PC-3 (cell line): ENCODE measurements around the gene ARIH2. TPM values are rescaled to one million over a fixed set of nuclear protein-coding genes. Genes with fewer than 3 reads are reported as not detected.

Source experiments
- ATAC-seq: fragments of 200-7000 bp; cut with Tn5 transposase; 2 replicates; pipeline ENCODE4 v1.9.1; 2020; ENCODE audit warnings: mild to moderate bottlenecking, moderate library complexity
- BruUV-seq: library from RNA; stranded (reverse); fragments of 400-500 nt; replicated peaks from 2 replicates; lab custom pipeline; 2021; lab: Mats Ljungman, UMichigan
- CTCF ChIA-PET: fragments of 300-600 bp; sonication (Branson Sonifier 250); formaldehyde crosslinking; loops from one replicate; lab custom pipeline; 2022; ENCODE audit warnings: antibody characterized with exemption; lab: Charles Lee
- POLR2A ChIA-PET: fragments of 300-600 bp; sonication (Branson Sonifier 250); formaldehyde crosslinking; loops from one replicate; lab custom pipeline; 2022; ENCODE audit warnings: antibody characterized with exemption; ENCODE audit not compliant: unreplicated experiment; lab: Charles Lee
- DNase-seq: peaks from one replicate; pipeline ENCODE4 v3.0.0-alpha.2; 2015
- H2AFZ ChIP-seq: fragments of 300-600 bp; sonication (generic); 2 replicates; pipeline ENCODE4 v1.6.0; 2016; ENCODE audit warnings: antibody characterized with exemption, low read length
- H3F3A ChIP-seq: fragments of 300-600 bp; sonication (generic); one replicate; pipeline ENCODE4 v1.6.0; 2017; ENCODE audit warnings: antibody characterized with exemption, low read length, control low read depth, mild to moderate bottlenecking; ENCODE audit not compliant: unreplicated experiment
- H3K27ac ChIP-seq: fragments of 300-600 bp; sonication (generic); 2 replicates; pipeline ENCODE4 v1.5.1; 2016; ENCODE audit warnings: mild to moderate bottlenecking, low read length
- H3K27me3 ChIP-seq: fragments of 300-600 bp; sonication (generic); 2 replicates; pipeline ENCODE4 v1.6.1; 2016; ENCODE audit warnings: low read length, mixed read lengths
- H3K36me3 ChIP-seq: fragments of 300-600 bp; sonication (generic); 2 replicates; pipeline ENCODE4 v1.6.1; 2016; ENCODE audit warnings: low read depth, mixed run types, low read length, mixed read lengths
- H3K4me1 ChIP-seq: fragments of 300-600 bp; sonication (generic); 2 replicates; pipeline ENCODE4 v1.5.1; 2016; ENCODE audit warnings: low read length; ENCODE audit not compliant: insufficient read depth
- H3K4me2 ChIP-seq: fragments of 300-600 bp; sonication (generic); 2 replicates; pipeline ENCODE4 v1.6.0; 2016; ENCODE audit warnings: low read length
- H3K4me3 ChIP-seq: fragments of 300-600 bp; sonication (generic); 2 replicates; pipeline ENCODE4 v1.5.1; 2016; ENCODE audit warnings: mild to moderate bottlenecking, low read length, mixed read lengths
- H3K79me2 ChIP-seq: fragments of 300-600 bp; sonication (generic); 2 replicates; pipeline ENCODE4 v1.6.1; 2017; ENCODE audit warnings: low read length, mixed read lengths
- H3K9ac ChIP-seq: fragments of 300-600 bp; sonication (generic); 2 replicates; pipeline ENCODE4 v1.6.0; 2016; ENCODE audit warnings: mild to moderate bottlenecking, low read length
- H3K9me2 ChIP-seq: fragments of 300-600 bp; sonication (generic); replicated peaks from 2 replicates; pipeline ENCODE4 v1.6.1; 2016; ENCODE audit warnings: mixed run types, low read length, mixed read lengths
- H3K9me3 ChIP-seq: fragments of 300-600 bp; sonication (generic); 2 replicates; pipeline ENCODE4 v1.6.1; 2016; ENCODE audit warnings: low read length, mixed read lengths
- H4K20me1 ChIP-seq: fragments of 300-600 bp; sonication (generic); 2 replicates; pipeline ENCODE4 v1.6.1; 2016; ENCODE audit warnings: low read length, mixed read lengths
- EZH2 ChIP-seq: fragments of 300-600 bp; sonication (generic); IDR thresholded peaks from one replicate; pipeline ENCODE4 v1.6.1; 2017; ENCODE audit warnings: antibody characterized with exemption, mild to moderate bottlenecking, low read length; ENCODE audit not compliant: unreplicated experiment
- EZH2phosphoT487 ChIP-seq: fragments of 300-600 bp; sonication (generic); IDR thresholded peaks from 2 replicates; pipeline ENCODE4 v1.6.1; 2018; ENCODE audit warnings: mild to moderate bottlenecking, antibody characterized with exemption, low read length, borderline replicate concordance
- intact Hi-C: fragments of 100-400 bp; cut with micrococcal nuclease; formaldehyde crosslinking; loops from 2 replicates; pipeline ENCODE4 v1.9.0; 2023
- total RNA-seq: library from RNA; depleted of rRNA; stranded (reverse); fragments of >200 nt; gene quantifications from 2 replicates; pipeline ENCODE4 v1.2.3, GENCODE V29; 2014
- TF ChIP-seq, protein P1 (sequence below): fragments of 300-600 bp; sonication (generic); conservative IDR thresholded peaks from 2 replicates; pipeline ENCODE4 v1.5.1; 2017; ENCODE audit warnings: antibody characterized with exemption, low read depth, mild to moderate bottlenecking, low read length

The ARIH2 gene
- total RNA-seq, 1 experiment from 2014 or later: 136 TPM

DNA sequence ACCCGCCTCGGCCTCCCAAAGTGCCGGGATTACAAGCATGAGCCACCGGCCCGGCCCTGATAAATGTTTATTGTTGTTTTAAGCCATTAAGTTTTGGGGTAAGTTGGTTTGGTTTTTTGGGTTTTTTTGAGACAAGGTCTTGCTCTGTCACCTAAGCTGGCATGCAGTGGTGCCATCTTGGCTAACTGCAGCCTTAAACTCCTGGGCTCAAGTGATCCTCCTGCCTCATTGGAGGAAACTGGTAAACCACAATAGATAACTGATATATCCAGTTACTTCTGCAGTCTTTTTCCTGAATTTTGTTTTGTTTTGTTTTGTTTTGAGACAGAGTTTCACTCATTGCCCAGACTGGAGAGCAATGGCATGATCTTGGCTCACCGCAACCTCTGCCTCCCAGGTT is 24.1 kb upstream of the ARIH2 start:
- TF ChIP-seq EZH2phosphoT487 (no peak), EZH2 (no peak)
- TF ChIP-seq, protein P1, sequence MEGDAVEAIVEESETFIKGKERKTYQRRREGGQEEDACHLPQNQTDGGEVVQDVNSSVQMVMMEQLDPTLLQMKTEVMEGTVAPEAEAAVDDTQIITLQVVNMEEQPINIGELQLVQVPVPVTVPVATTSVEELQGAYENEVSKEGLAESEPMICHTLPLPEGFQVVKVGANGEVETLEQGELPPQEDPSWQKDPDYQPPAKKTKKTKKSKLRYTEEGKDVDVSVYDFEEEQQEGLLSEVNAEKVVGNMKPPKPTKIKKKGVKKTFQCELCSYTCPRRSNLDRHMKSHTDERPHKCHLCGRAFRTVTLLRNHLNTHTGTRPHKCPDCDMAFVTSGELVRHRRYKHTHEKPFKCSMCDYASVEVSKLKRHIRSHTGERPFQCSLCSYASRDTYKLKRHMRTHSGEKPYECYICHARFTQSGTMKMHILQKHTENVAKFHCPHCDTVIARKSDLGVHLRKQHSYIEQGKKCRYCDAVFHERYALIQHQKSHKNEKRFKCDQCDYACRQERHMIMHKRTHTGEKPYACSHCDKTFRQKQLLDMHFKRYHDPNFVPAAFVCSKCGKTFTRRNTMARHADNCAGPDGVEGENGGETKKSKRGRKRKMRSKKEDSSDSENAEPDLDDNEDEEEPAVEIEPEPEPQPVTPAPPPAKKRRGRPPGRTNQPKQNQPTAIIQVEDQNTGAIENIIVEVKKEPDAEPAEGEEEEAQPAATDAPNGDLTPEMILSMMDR: no peak
- H3K9ac ChIP-seq: no peak overlapping the region
- intact Hi-C loops: loop anchor here (10.0 kb wide), 1 partner anchor 60 kb away; no protein-coding TSS in a partner anchor
- H3K9me3 ChIP-seq: no peaks in the 10 kb centered on the region
- DNase-seq: no peak
- no peak overlapping the region for H3K4me2 ChIP-seq
- H3K36me3 ChIP-seq: no peaks in the 10 kb centered on the region
- no peak overlapping the region for H3K4me3 ChIP-seq
- H3K9me2 ChIP-seq: no peaks in the 10 kb centered on the region
- no peaks in the 10 kb centered on the region for H4K20me1 ChIP-seq
- no peaks in the 10 kb centered on the region for H3F3A ChIP-seq
- POLR2A ChIA-PET: no interaction called here
- ATAC-seq: no peak
- peaks cover 6% of the 10 kb centered on the region; the same call in 1 of the 2 replicates for H3K79me2 ChIP-seq
- H3K27ac ChIP-seq: no peak overlapping the region
- H3K4me1 ChIP-seq: peaks cover 20% of the 10 kb centered on the region
- no peaks in the 10 kb centered on the region for H3K27me3 ChIP-seq
- BruUV-seq: no TSS peak
- no peak overlapping the region for H2AFZ ChIP-seq
- CTCF ChIA-PET: no interaction called here

DNA sequence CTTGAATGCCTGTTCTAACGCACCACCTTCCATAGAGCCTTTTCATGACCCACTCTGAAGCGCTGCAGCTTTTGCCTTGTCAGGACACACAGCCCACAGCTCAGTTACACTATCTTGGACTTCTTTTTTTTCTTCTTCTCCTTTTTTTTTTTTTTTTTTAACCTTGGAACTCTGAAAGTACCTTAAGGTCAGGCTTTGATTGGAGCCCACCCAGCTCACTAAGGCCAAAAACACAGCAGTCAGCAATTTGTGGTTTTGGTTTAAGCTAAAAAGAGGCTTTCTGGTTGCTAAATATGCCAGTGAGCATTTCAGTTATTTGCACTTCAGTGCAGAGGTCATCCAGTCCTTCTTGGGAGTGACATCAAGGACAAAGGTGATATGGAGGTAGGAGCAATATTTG is 21.7 kb upstream of the ARIH2 start:
- Histone ChIP-seq H3F3A (no peaks in the 10 kb centered on the region), H4K20me1 (no peaks in the 10 kb centered on the region), H2AFZ (no peak overlapping the region), H3K27ac (no peak overlapping the region), H3K9me3 (no peaks in the 10 kb centered on the region), H3K36me3 (no peaks in the 10 kb centered on the region), H3K9me2 (no peaks in the 10 kb centered on the region), H3K4me2 (no peak overlapping the region), H3K9ac (no peak overlapping the region), H3K4me1 (peaks cover 12% of the 10 kb centered on the region), H3K4me3 (no peak overlapping the region), H3K27me3 (no peaks in the 10 kb centered on the region), H3K79me2 (peaks cover 6% of the 10 kb centered on the region; the same call in 1 of the 2 replicates)
- DNase-seq (no peak), ATAC-seq (no peak)
- ChIA-PET CTCF (no interaction called here), POLR2A (no interaction called here)
- no TSS peak for BruUV-seq
- no peak for TF ChIP-seq EZH2phosphoT487
- TF ChIP-seq EZH2: no peak
- TF ChIP-seq, protein P1: no peak
- intact Hi-C loops: loop anchor here (10.0 kb wide), 1 partner anchor 58 kb away; no protein-coding TSS in a partner anchor

DNA sequence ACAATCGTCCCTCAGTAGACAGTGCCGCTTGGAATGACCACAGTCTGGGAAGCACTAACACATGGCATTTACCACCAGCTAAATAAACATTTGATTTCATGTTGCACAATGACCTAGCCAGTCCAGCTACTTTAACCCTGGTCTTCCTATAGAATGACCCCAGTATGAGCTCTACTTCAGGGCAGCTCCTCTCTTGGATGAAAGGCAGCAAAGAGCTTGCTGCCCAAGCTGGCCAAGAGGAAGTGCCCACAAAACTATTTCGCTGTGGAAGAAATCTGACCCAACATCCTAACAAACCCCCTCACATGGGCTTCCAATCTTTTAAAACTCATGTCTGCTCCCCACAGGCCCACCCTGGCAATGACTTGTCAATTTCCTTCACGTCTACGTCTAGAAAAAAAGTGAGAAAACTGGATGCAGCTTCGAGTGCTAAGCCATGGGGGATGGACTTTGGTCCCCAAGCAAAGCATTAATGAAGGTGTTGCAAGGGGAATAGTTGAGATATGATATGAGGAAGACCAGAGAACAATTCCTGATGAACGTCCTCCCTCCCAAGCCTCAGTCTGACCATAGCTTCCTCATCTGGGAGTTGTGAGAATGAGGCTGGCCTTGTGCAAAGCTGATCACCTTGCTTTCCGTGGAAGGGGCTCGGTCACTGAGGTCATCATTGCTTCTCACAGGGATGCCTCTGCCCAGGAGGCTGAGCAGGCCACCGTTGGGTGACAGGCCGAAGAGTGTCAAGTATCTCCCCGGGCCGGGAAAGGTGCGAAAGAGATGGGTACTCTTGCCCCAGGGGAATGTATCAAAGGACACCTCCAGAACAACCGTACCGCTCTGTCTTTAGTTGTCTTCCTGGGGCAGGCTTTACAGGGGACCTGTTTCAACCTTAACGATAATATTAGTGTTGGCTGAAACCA is 20.9 kb upstream of the ARIH2 start:
- Histone ChIP-seq H3K9me2 (no peaks in the 10 kb centered on the region), H3K79me2 (peaks cover 6% of the 10 kb centered on the region; the same call in 1 of the 2 replicates), H3K4me2 (peak overlapping the region; percentile 87), H3K4me3 (peak overlapping the region; percentile 74), H3K4me1 (peaks cover 11% of the 10 kb centered on the region), H3K27me3 (no peaks in the 10 kb centered on the region), H3K9me3 (no peaks in the 10 kb centered on the region), H3F3A (no peaks in the 10 kb centered on the region), H3K27ac (no peak overlapping the region), H3K36me3 (no peaks in the 10 kb centered on the region), H4K20me1 (no peaks in the 10 kb centered on the region), H3K9ac (peak overlapping the region; percentile 48), H2AFZ (peak overlapping the region; percentile 93)
- ChIA-PET POLR2A (interaction anchor here (0.6 kb wide), 1 partner anchor 21 kb away, joined by 3 read pairs; the partner anchor contains the start of gene ARIH2), CTCF (no interaction called here)
- no TSS peak for BruUV-seq
- no peak; the same call in none of the 2 replicates for ATAC-seq
- TF ChIP-seq EZH2phosphoT487: no peak
- TF ChIP-seq, protein P1: no peak
- no peak for TF ChIP-seq EZH2
- intact Hi-C loops: loop anchor here (1.0 to 10.0 kb wide), 3 partner anchors 21 to 57 kb away; partner anchors contain the start of genes ARIH2 and PRKAR2A
- peak; percentile 32 for DNase-seq
